Measurements from ENCODE around the gene GABBR2. TPM values are rescaled to one million over a fixed set of nuclear protein-coding genes. Genes with fewer than 3 reads are reported as not detected.

The GABBR2 gene
- total RNA-seq, 1 experiment from 2014 or later, result not detected

DNA sequence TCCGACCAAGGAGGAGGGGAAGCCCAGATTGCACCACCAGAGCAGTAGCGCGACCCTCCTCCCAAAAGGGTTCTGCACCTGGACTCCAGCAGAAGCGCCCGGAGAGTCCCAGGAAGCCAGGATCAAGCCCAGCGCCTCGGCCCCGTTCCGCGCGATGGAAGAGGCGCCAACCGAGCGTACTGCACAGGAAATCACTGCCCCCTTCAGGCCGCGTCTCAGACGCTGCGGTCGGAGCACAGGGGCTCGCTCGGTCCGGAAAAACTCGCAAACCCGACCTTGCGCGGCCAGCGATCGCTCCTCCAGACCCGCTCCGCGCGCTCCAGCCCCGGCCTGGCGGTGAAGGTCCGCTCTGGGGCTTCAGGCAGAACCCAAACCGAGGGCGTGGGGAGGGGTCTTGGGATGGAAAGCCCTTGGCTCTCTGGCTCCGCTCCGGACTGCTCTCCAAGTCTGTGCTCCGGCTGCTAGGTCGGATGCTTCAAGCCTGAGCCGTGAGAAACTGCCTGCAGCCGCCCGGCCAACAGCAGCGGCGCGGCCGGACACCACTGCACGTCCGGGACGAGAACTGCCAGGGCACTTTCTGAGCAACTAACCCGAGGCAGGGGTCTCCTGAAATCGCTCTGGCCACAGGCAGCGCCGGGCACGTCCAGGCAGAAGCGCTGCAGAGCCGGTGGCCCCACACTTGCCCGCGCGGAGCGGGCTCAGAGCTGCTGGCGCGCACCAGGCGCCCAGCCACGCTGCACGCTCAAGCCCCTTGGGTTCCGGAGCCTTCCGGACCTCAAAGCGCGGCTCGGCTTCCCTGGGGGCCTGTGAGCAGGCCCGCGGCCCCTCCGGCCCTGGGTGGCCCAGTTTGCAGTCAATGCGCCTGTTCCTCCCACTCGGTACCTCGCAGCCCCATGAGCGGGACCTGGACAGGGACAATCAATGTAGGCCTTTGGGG lies 1.3 kb downstream of the GABBR2 start:
- CTCF ChIA-PET, result no interaction called here
- intact Hi-C loops (cut with micrococcal nuclease; ENCODE audit: unreplicated experiment), result loop anchor here (2.0 to 10.0 kb wide), 2 partner anchors 173 to 393 kb away; no protein-coding TSS in a partner anchor
- peak; percentile 53 for TF ChIP-seq EZH2 (IDR thresholded peaks at IDR 0.05; ENCODE audit: borderline replicate concordance, low read depth, low read length, poor library complexity, severe bottlenecking)
- TF ChIP-seq, protein P1, sequence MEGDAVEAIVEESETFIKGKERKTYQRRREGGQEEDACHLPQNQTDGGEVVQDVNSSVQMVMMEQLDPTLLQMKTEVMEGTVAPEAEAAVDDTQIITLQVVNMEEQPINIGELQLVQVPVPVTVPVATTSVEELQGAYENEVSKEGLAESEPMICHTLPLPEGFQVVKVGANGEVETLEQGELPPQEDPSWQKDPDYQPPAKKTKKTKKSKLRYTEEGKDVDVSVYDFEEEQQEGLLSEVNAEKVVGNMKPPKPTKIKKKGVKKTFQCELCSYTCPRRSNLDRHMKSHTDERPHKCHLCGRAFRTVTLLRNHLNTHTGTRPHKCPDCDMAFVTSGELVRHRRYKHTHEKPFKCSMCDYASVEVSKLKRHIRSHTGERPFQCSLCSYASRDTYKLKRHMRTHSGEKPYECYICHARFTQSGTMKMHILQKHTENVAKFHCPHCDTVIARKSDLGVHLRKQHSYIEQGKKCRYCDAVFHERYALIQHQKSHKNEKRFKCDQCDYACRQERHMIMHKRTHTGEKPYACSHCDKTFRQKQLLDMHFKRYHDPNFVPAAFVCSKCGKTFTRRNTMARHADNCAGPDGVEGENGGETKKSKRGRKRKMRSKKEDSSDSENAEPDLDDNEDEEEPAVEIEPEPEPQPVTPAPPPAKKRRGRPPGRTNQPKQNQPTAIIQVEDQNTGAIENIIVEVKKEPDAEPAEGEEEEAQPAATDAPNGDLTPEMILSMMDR (conservative IDR thresholded peaks at IDR 0.05; ENCODE audit: low read depth, low read length), result peak; percentile 63
- BruUV-seq (replicated peaks), result no TSS peak
- Histone ChIP-seq H3K9me3 (ENCODE audit: low read depth, low read length, poor library complexity, severe bottlenecking) (no peaks in the 10 kb centered on the region), H3K27ac (ENCODE audit: low read depth, low read length, poor library complexity, severe bottlenecking) (no peak overlapping the region), H3K36me3 (ENCODE audit: insufficient read depth, low read length, poor library complexity, severe bottlenecking) (no peaks in the 10 kb centered on the region), H3K4me3 (ENCODE audit: low read depth, low read length, poor library complexity, severe bottlenecking) (no peak overlapping the region), H3K27me3 (replicated peaks; ENCODE audit: insufficient read depth, low read depth, low read length, poor library complexity) (peaks cover 88% of the 10 kb centered on the region), H3K4me1 (ENCODE audit: insufficient read depth, low read length, poor library complexity, severe bottlenecking) (no peaks in the 10 kb centered on the region)
- DNase-seq (ENCODE audit: low spot score), result peak; percentile 57
- POLR2A ChIA-PET (ENCODE audit: low non-redundant PET), result no interaction called here

DNA sequence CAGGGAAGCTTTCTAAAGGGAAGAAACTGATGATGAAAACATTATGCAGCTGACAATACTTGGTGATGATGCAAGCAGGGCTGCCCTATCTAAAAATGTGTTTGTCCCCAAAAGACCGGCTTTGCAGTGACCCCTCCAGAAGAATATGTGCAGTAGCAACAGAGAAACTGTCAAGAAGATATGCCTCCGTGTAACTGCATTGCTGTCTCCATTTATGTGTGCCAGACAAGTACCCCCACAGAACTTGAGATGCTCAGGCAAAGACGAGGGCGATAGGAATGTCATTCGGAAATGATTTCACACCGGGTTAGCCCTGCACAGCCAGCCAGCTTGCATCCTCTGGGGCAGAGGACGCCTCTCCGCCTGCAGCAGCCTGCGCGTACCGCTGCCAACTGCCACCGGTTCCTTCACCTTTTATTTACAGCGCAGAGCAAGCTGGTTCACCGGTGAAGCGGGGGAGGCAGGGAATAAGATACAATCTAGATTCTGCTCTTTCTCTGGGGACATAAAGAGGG lies 2.0 kb downstream of the GABBR2 start:
- ChIA-PET POLR2A (ENCODE audit: low non-redundant PET) (no interaction called here), CTCF (no interaction called here)
- no TSS peak for BruUV-seq (replicated peaks)
- Histone ChIP-seq H3K36me3 (ENCODE audit: insufficient read depth, low read length, poor library complexity, severe bottlenecking) (no peaks in the 10 kb centered on the region), H3K4me1 (ENCODE audit: insufficient read depth, low read length, poor library complexity, severe bottlenecking) (no peaks in the 10 kb centered on the region), H3K9me3 (ENCODE audit: low read depth, low read length, poor library complexity, severe bottlenecking) (no peaks in the 10 kb centered on the region), H3K27ac (ENCODE audit: low read depth, low read length, poor library complexity, severe bottlenecking) (no peak overlapping the region), H3K27me3 (replicated peaks; ENCODE audit: insufficient read depth, low read depth, low read length, poor library complexity) (peaks cover 87% of the 10 kb centered on the region), H3K4me3 (ENCODE audit: low read depth, low read length, poor library complexity, severe bottlenecking) (no peak overlapping the region)
- no peak for DNase-seq (ENCODE audit: low spot score)
- intact Hi-C loops (cut with micrococcal nuclease; ENCODE audit: unreplicated experiment), result loop anchor here (2.0 to 10.0 kb wide), 2 partner anchors 172 to 392 kb away; no protein-coding TSS in a partner anchor
- TF ChIP-seq EZH2 (IDR thresholded peaks at IDR 0.05; ENCODE audit: borderline replicate concordance, low read depth, low read length, poor library complexity, severe bottlenecking), result no peak
- TF ChIP-seq, protein P1 (conservative IDR thresholded peaks at IDR 0.05; ENCODE audit: low read depth, low read length), result no peak

DNA sequence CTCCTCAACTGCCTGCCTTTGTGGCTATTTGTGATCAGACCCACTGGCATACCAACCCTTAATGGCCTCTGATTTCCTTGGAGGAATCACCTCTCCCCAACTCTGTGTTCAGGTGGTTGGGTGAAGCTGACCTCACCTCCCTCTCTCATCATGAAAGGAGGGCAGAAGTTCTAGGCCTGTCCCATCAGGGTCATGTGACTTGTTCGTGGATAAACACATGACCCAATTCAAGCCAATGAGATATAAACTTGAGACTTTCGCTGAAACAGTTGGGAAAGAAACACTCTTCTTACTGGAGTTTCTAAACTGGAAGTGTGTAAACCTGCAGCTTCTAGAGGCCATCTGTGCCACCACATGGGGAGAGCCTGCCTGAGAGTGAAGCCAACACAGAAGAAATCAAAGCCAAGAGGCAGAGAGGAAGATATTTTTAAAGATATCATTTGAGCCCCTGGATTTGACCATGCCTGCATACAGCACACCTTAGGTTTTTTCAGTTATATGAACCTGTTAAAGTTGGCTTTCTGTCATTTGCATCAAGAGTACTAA lies 5.8 kb downstream of the GABBR2 start:
- no peaks in the 10 kb centered on the region for H3K9me3 ChIP-seq (ENCODE audit: low read depth, low read length, poor library complexity, severe bottlenecking)
- H3K4me1 ChIP-seq (ENCODE audit: insufficient read depth, low read length, poor library complexity, severe bottlenecking), result no peaks in the 10 kb centered on the region
- H3K27me3 ChIP-seq (replicated peaks; ENCODE audit: insufficient read depth, low read depth, low read length, poor library complexity), result peaks cover 86% of the 10 kb centered on the region
- DNase-seq (ENCODE audit: low spot score), result no peak
- no peak overlapping the region for H3K4me3 ChIP-seq (ENCODE audit: low read depth, low read length, poor library complexity, severe bottlenecking)
- H3K27ac ChIP-seq (ENCODE audit: low read depth, low read length, poor library complexity, severe bottlenecking), result no peak overlapping the region
- H3K36me3 ChIP-seq (ENCODE audit: insufficient read depth, low read length, poor library complexity, severe bottlenecking), result no peaks in the 10 kb centered on the region
- ChIA-PET CTCF (no interaction called here), POLR2A (ENCODE audit: low non-redundant PET) (no interaction called here)
- no TSS peak for BruUV-seq (replicated peaks)
- TF ChIP-seq, protein P1 (conservative IDR thresholded peaks at IDR 0.05; ENCODE audit: low read depth, low read length), result no peak
- TF ChIP-seq EZH2 (IDR thresholded peaks at IDR 0.05; ENCODE audit: borderline replicate concordance, low read depth, low read length, poor library complexity, severe bottlenecking), result no peak
- intact Hi-C loops (cut with micrococcal nuclease; ENCODE audit: unreplicated experiment), result loop anchor here (10.0 kb wide), 1 partner anchor 168 kb away; no protein-coding TSS in a partner anchor

Measured in A673 (cell line).